Stimulated activated CD4-positive, alpha-beta T cell treated with anti-CD3 and anti-CD28 coated beads, Interleukin-12 subunit alpha, Interleukin-12 subunit beta, amount 100 ng/mL, for 24 hours (primary cell): ENCODE measurements around the gene BARX1.
"Not testable (repeated sequence)": the region's sequence is repeated elsewhere in the genome, so short reads cannot be mapped to it uniquely, and the experiment has no call there.

Source experiments
- DNase-seq, 2 experiments: peaks; one replicate each; pipeline ENCODE4 v3.0.0-alpha.2; 2020; ENCODE audit warnings: low read depth in 2 of 2

The BARX1 gene

GRCh38 chr9:93965830-93966577, 10.8 kb upstream of the BARX1 start:
- DNase-seq = no peak

GRCh38 chr9:93964685-93965084, 9.5 kb upstream of the BARX1 start:
- DNase-seq = no peak

GRCh38 chr9:93963969-93964368, 8.8 kb upstream of the BARX1 start:
- no peak for DNase-seq

DNA sequence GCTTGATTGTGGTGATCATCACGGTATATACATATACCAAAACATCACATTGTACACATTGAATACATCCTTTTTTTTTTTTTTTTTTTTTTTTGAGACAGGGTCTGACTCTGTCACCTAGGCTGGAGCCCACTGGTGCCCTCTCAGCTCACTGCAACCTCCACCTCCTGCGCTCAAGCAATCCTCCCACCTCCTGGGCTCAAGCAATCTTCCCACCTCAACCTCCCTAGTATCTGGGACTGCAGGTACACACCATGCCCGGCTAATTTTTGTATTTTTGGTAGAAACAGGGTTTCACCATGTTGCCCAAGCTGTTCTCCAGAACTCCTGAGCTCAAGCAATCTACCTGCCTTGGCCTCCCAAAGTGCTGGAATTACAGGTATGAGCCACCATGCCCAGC, 8.3 kb upstream of the BARX1 start:
- DNase-seq = not testable (repeated sequence)

GRCh38 chr9:93962561-93963440, 7.6 kb upstream of the BARX1 start:
- DNase-seq = peak; percentile 64 to 69

DNA sequence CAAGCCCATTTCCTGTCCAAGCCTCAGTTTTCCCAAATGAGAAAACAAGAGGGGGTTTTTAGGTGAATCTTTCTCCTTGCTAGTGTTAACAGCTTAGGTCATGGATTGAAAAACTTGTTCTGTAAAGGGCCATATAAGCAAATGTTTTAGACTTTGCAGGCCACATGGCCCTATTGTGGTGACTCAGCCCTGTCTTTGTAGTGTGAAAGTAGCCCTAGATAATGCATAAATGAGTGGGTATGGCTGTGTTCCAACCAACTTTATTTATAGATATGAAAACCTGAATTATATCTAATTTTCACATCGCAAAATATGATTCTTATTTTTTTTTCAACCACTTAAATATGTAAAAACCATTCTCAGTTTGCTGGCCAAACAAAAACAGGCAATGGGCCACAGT, 6.9 kb upstream of the BARX1 start:
- DNase-seq = no peak

DNA sequence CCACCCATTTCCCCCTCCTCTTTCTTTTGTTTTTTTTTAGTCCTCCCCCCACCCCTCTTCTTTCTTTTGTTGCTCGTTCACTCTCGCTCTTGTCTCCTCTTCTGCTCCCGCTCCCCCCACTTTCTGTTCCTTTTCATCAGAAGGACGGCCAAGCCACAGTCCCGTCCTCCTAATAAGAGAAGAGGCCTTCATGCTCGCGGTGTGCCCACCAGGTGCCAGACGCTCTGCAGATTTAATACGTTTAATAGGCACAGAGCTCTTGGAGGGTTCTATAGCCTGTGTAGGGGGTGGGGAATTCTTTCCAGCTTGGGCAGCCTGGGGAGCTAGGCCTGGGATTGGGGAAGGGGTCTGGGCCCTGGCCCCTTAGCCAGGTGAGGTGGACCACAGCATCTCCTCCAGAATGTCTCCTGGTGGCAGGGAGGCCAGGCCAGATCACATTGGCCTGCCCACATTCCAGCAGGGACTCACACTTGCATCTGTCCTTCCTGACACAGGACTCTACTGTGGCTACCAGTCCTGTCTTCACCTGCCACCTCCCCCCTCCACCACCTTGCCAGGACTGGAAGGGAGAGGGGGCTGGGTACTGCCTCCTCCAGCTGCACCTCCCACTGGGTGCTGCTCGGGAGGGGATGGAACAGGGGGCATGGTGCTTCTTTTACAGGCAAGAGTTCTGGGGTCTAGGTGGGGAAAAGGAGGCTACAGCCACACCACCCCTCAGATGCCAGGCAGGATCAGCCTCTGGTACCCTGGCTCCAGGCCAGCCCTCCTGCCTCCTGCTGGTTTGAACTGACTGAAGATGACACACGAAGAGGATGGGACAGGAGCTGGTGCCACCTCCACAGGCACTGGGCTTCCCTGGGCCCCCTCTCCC, 6.1 kb upstream of the BARX1 start:
- no peak for DNase-seq

DNA sequence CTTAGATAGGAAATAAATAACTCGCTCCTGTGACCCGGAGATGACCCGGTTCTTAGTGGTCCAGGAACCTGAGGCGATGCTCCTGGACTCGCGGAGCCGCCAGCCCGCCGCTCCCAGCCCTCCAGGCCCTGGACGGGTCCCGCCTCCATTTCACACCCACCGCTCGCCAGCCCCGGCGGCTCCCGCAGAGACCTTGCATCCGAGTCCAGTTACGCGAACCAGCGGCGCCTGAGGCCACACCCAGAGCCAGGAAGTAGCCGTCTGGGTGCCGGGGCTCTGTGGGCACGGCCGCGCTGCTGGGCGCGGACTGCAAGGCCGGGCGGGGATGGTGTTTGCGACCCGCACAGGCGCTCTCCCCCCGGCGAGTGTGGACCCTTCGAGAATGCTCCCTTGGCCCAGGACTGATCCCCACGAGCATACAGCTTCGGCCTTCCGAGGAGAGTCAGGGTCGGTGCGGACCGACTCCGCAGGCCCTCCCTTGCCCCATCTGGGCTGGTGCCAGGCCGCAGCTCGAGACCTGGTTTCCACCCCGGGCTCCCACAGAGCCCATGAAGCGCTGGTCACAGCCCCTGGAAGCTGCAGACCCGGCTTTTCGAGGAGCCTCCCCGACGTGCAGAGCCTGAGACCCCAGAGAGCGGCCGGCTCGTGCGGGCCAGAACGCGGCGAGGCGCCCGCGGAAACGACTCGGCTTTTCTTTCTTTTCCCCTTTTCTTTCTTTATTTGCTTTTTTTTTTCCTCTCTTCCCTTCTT, 5.2 kb upstream of the BARX1 start:
- no peak for DNase-seq

DNA sequence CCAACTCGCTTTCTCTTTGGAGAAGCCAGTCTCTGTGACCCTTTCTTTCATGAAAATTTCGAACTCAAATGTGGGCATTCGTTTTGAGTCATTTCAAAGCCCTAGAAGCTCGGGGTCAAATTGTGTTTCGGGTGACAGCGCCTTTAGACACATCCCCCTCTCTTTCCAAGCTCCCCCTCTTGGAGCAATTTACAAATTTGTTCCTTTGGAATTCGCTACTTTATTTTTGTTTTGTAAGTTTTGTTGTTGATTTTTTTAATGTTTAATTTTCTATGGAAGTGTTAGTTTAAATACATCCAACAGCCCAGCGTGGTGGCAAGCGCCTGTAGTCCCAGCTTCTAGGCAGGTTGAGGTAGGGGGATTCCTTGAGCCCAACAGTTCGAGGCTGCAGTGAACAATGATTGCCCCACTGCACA, 4.6 kb upstream of the BARX1 start:
- DNase-seq = no peak

DNA sequence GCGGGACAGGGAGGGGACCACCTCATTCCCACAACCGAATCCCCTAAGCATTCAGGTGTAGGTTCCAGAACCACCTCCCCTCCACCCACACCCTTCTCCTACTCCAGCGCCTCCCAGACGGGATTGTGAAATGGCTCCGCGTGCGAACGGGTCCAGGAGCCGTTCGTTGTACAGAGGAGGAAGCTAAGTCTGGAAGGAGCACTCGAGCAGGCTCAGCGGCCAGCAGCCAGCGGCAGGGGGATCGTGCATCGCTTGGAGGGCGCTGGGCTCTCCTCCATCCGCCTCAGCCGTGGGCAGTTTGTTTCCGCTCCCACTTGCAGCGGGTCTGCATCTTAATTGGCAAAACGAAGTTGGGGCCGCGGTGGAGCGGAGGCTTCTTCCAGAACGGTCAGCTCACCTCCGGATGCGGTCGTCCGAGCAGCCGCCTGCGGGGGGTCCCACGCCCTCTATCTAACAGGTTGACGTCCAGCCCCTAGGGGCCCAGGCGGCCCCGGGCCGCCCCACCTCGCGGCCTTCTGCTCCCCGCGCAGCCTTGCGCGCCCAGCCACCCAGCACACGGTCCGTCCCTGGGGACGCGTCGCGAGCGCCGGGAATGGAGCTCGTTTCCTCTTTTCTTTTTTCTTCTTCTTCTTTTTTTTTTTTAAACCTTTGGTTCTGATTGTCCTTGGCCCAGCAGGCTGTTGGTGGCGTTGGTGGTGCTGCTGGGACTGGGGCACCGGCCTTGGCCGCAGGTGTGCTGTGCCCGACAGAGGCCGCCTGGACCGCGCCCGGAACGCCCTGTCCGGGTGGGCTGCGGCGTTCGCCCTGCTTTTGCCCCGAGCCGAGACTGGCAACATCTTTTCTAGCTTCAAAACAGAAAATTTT, 3.9 kb upstream of the BARX1 start:
- no peak for DNase-seq

- no peak for DNase-seq
These were observed 3.1 kb upstream of the BARX1 start for GRCh38 chr9:93958121-93958818.

DNA sequence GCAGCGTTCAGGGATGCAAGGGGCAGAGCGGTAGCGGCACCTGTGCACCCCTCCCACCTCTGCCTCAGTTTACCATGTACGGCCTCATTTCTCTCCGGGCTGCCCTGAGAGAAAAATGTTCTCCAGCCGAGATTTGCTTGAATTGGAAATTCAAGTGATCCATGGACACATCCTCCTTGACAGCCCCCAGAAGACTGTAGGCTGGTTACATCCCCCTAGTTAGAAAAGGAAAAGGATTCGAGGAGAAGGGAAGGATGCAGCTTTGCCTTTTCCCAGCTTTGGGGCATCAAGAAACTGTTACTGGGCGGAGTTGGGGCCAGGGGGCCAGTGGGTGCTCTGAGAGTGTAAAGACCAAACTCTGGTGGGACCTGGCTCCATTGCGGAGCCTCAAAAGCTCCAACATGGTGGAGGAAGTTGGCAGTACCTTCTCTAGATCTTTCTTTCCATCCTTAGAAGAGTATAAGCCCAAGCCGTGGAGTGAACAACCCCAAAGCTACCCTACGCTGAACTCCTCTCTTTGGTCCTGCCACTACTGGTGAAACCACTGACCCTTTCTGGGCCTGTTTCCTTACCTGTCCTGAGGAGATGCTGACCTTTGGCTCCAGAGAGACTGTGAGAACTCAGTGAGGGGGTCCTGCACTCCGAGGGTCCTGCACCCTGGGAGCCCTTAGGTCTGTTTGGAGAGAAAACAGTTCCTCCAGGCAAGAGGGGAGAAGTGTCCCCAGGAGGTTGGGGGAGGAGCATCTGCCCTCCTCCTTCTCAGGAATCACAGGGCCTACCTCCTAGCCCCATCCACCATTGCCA, 1.0 kb upstream of the BARX1 start:
- no peak for DNase-seq

DNA sequence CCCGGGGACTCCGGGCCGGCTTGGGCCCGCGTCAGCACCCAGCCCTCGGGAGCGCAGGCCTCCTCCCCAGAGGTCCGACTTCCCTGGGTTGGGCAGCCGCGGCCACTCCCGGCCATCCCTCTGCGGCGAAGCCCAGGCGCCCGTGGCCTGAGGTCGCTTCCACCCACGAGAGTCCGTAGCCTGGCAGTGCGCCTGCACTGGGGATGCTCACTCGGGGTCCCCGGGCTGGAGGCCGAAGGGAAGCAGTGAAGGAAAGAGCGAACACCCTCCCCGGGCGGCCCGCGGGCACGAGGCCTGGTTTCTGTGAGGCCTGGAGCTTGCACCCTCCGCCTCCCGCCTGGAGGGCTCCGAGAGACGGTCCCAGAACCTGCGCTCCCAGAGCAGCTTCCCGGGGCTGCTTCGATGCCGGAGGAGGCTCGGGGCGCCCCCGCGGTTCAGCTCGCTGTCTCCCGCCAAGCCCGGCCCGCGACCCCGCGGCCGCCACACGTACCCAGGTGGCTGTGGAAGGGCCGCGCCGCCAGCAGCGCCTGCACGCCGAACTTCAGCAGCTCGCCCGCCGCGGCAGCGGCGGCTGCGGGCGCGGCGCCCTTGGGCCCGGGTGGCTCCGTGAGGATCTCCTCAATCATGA, 607 bp downstream of the BARX1 start:
- DNase-seq = no peak

- DNase-seq = no peak
These were observed 1.4 kb downstream of the BARX1 start for GRCh38 chr9:93953496-93954433.

- no peak for DNase-seq
These were observed 2.2 kb downstream of the BARX1 start for GRCh38 chr9:93952784-93953495.

DNA sequence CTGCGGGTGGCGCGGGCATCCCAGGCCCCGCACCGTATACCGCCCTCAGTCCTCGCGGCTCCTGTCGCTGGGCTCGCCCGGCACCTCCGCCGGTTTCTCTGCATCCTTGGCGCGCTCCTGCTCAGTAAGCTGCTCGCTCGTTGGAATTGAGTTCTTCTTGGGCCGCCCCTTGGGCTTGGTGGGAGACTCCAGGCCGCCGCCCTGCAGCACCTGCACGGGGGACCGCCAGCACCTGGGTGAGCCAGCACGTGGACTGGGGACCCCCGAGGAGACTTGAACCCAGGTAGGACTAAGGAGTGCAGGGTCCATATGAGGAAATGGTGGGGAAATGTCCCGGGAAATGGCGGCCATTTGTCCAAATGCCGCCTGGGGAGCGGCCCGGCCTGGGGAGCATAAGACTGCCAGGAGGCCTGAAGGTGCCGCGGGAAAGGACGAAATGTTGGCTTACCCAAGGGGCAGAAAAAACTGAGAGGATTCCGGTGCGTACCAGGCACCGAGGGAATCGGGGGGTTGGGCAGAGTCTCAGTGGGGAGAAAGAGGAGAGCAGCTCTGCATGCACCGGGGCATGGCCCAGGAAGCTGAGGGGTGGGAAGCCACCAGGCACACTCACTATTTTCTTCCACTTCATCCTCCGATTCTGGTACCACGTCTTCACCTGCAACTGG, 2.9 kb downstream of the BARX1 start:
- no peak for DNase-seq
